Endometrium (tissue), 2 donors: ENCODE data around the gene FBRSL1.
"Not testable (repeated sequence)": the region's sequence is repeated elsewhere in the genome, so short reads cannot be mapped to it uniquely, and the experiment has no call there.

ENCODE experiments used
- FAIRE-seq: peaks from 2 replicates; lab custom pipeline; 2012; peaks lifted over from hg19 to GRCh38; lab: Jason Lieb, UNC
- donor health status: control.
- donor health status: control.

Gene FBRSL1

GRCh38 chr12:132470397-132470796, 19.6 kb upstream of the FBRSL1 start:
- no peak for FAIRE-seq

GRCh38 chr12:132471011-132471857, 18.7 kb upstream of the FBRSL1 start:
- FAIRE-seq, result no peak

- no peak for FAIRE-seq
These were observed 18.1 kb upstream of the FBRSL1 start for GRCh38 chr12:132471858-132472255.

- FAIRE-seq, result no peak
These were observed 17.6 kb upstream of the FBRSL1 start for GRCh38 chr12:132472386-132472785.

GRCh38 chr12:132474237-132474741, 15.7 kb upstream of the FBRSL1 start:
- no peak for FAIRE-seq

- not testable (repeated sequence) for FAIRE-seq
These were observed 15.1 kb upstream of the FBRSL1 start for GRCh38 chr12:132474799-132475303.

GRCh38 chr12:132475304-132476037, 14.5 kb upstream of the FBRSL1 start:
- FAIRE-seq, result no peak

- FAIRE-seq, result no peak
These were observed 13.9 kb upstream of the FBRSL1 start for GRCh38 chr12:132476038-132476414.

GRCh38 chr12:132476421-132476820, 13.5 kb upstream of the FBRSL1 start:
- FAIRE-seq, result no peak

- FAIRE-seq, result no peak
These were observed 12.8 kb upstream of the FBRSL1 start for GRCh38 chr12:132477017-132477702.

GRCh38 chr12:132477703-132478432, 12.1 kb upstream of the FBRSL1 start:
- no peak for FAIRE-seq

- no peak for FAIRE-seq
These were observed 11.5 kb upstream of the FBRSL1 start for GRCh38 chr12:132478433-132478803.

GRCh38 chr12:132478845-132479244, 11.1 kb upstream of the FBRSL1 start:
- no peak for FAIRE-seq

- FAIRE-seq, result no peak
These were observed 10.7 kb upstream of the FBRSL1 start for GRCh38 chr12:132479291-132479690.

GRCh38 chr12:132479938-132480622, 9.9 kb upstream of the FBRSL1 start:
- no peak for FAIRE-seq

- no peak for FAIRE-seq
These were observed 9.3 kb upstream of the FBRSL1 start for GRCh38 chr12:132480623-132481132.

- no peak for FAIRE-seq
These were observed 8.6 kb upstream of the FBRSL1 start for GRCh38 chr12:132481345-132481744.

GRCh38 chr12:132481771-132482745, 7.9 kb upstream of the FBRSL1 start:
- no peak for FAIRE-seq

- FAIRE-seq, result no peak
These were observed 7.2 kb upstream of the FBRSL1 start for GRCh38 chr12:132482771-132483170.

GRCh38 chr12:132483208-132483607, 6.7 kb upstream of the FBRSL1 start:
- FAIRE-seq, result no peak
